Natural killer cell (primary cell): ENCODE measurements around the gene EYA4. TPM values are rescaled to one million over a fixed set of nuclear protein-coding genes. Genes with fewer than 3 reads are reported as not detected.

Experiments used
- ATAC-seq, 3 donors: fragments of 150-1000 bp in 2 of 3; fragments of 200-7000 bp in 1 of 3; cut with Tn5 transposase; 1 replicate in 1 of 3; 2 replicates in 2 of 3; pipeline ENCODE4 v1.10.0; 2021; ENCODE audit warnings: mild to moderate bottlenecking in 2 of 3, moderate library complexity in 2 of 3
- DNase-seq, 2 donors: peaks; one replicate each; pipeline versions ENCODE4 v3.0.0 to v3.0.0-alpha.2; 2013 to 2021; ENCODE audit warnings: mixed read lengths in 1 of 2
- H3K27ac ChIP-seq: one replicate; pipeline ENCODE4 v1.5.1; 2013; ENCODE audit warnings: mild to moderate bottlenecking, low read length
- H3K27me3 ChIP-seq: one replicate; pipeline ENCODE4 v1.6.1; 2013; ENCODE audit warnings: low read length; ENCODE audit not compliant: control insufficient read depth, insufficient read depth
- H3K36me3 ChIP-seq: one replicate; pipeline ENCODE4 v1.6.1; 2013; ENCODE audit warnings: low read length; ENCODE audit not compliant: control insufficient read depth, insufficient read depth
- H3K4me1 ChIP-seq: one replicate; pipeline ENCODE4 v1.6.1; 2013; ENCODE audit warnings: low read length; ENCODE audit not compliant: control insufficient read depth, insufficient read depth
- H3K4me3 ChIP-seq: one replicate; pipeline ENCODE4 v1.5.1; 2013; ENCODE audit warnings: low read length
- H3K9me3 ChIP-seq: one replicate; pipeline ENCODE4 v1.6.1; 2013; ENCODE audit warnings: low read length; ENCODE audit not compliant: control insufficient read depth, insufficient read depth
- H3K27ac Mint-ChIP-seq, 2 donors: one replicate each; pipeline ENCODE4 v1.8.0; 2022; ENCODE audit warnings: mild to moderate bottlenecking in 2 of 2, mixed read lengths in 2 of 2, moderate library complexity in 1 of 2
- H3K27me3 Mint-ChIP-seq, 2 donors: one replicate each; pipeline ENCODE4 v1.8.0; 2022; ENCODE audit warnings: low read depth in 2 of 2, mixed read lengths in 2 of 2
- H3K36me3 Mint-ChIP-seq: one replicate; pipeline ENCODE4 v1.8.0; 2022; ENCODE audit warnings: mixed read lengths
- H3K4me1 Mint-ChIP-seq, 2 donors: one replicate each; pipeline ENCODE4 v1.8.0; 2022; ENCODE audit warnings: mixed read lengths in 2 of 2
- H3K4me3 Mint-ChIP-seq: one replicate; pipeline ENCODE4 v1.8.0; 2022; ENCODE audit warnings: mild to moderate bottlenecking, moderate library complexity, mixed read lengths
- H3K9me3 Mint-ChIP-seq, 2 donors: one replicate each; pipeline ENCODE4 v1.8.0; 2022; ENCODE audit warnings: mixed read lengths in 2 of 2
- WGBS: methylation state at CpG from one replicate; pipeline ENCODE4 v1.1.7; 2013; ENCODE audit warnings: missing lambda C conversion rate; ENCODE audit not compliant: insufficient coverage; 5-methylcytosine and 5-hydroxymethylcytosine counted together
- intact Hi-C: fragments of 100-400 bp; cut with micrococcal nuclease; formaldehyde crosslinking; loops from one replicate; pipeline ENCODE4 v1.14.2; 2022
- total RNA-seq, 4 donors: library from RNA; stranded (reverse); fragments of 120-200 nt in 1 of 4; gene quantifications; one replicate each; pipeline versions ENCODE4 v1.2.3 to v1.2.4, GENCODE V29; 2013 to 2022
- TF ChIP-seq, protein P1 (sequence below): fragments of 200-600 bp; IDR thresholded peaks from one replicate; pipeline ENCODE4 v1.8.0; 2022; ENCODE audit warnings: antibody characterized with exemption

The EYA4 gene
- total RNA-seq, 3 donors from 2014 or later (not counting 1 experiment from before 2014, with no cell fraction given), result not detected

DNA sequence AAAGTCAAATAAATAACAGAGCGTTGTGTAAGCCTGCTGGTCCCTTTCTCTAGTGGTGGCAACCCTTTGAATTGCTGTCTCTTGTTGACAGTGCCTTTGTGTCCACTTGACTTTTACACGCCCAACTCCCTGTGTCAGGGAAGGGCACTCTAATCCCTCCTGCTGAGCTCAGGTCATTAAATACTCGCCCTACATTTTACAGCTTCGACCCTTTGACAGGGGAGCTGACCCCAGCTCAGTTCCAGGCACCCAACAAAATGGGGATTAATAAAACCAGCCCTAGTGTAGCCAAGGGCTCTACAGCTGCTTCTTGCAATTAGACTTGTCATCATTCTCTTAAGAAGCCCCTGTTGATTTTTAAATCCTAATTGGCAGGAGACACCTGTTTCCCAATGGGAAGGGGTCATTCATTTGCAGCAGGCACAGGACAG is 308.2 kb downstream of the EYA4 start:
- intact Hi-C loops, result no loop called here
- H3K36me3 Mint-ChIP-seq, result no peaks in the 10 kb centered on the region
- WGBS, result 66% methylated on average over 4 of the region's 4 CpGs

GRCh38 chr6:133550026-133550425 is 308.9 kb downstream of the EYA4 start:
- Mint-ChIP-seq H3K4me1 (no peaks in the 10 kb centered on the region), H3K27ac (no peak overlapping the region), H3K36me3 (no peaks in the 10 kb centered on the region), H3K9me3 (no peaks in the 10 kb centered on the region), H3K27me3 (peaks cover 0 to 4% of the 10 kb centered on the region in 2 donors), H3K4me3 (no peak overlapping the region)
- H3K27ac ChIP-seq, result no peak overlapping the region
- TF ChIP-seq, protein P1, sequence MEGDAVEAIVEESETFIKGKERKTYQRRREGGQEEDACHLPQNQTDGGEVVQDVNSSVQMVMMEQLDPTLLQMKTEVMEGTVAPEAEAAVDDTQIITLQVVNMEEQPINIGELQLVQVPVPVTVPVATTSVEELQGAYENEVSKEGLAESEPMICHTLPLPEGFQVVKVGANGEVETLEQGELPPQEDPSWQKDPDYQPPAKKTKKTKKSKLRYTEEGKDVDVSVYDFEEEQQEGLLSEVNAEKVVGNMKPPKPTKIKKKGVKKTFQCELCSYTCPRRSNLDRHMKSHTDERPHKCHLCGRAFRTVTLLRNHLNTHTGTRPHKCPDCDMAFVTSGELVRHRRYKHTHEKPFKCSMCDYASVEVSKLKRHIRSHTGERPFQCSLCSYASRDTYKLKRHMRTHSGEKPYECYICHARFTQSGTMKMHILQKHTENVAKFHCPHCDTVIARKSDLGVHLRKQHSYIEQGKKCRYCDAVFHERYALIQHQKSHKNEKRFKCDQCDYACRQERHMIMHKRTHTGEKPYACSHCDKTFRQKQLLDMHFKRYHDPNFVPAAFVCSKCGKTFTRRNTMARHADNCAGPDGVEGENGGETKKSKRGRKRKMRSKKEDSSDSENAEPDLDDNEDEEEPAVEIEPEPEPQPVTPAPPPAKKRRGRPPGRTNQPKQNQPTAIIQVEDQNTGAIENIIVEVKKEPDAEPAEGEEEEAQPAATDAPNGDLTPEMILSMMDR, result no peak
- ATAC-seq (no peak), DNase-seq (no peak)
- WGBS, result 72% methylated on average over 2 of the region's 2 CpGs
- intact Hi-C loops, result loop anchor here (5.0 kb wide), 1 partner anchor 1018 kb away; no protein-coding TSS in a partner anchor
- H3K4me3 ChIP-seq, result no peak overlapping the region
- H3K36me3 ChIP-seq, result no peaks in the 10 kb centered on the region
- H3K4me1 ChIP-seq, result no peaks in the 10 kb centered on the region
- H3K9me3 ChIP-seq, result no peaks in the 10 kb centered on the region
- H3K27me3 ChIP-seq, result no peaks in the 10 kb centered on the region

More for the DNA sequence above, 308.2 kb downstream of the EYA4 start:
- no peaks in the 10 kb centered on the region for H3K4me1 Mint-ChIP-seq
- Histone ChIP-seq H3K36me3 (no peaks in the 10 kb centered on the region), H3K4me3 (no peak overlapping the region), H3K4me1 (no peaks in the 10 kb centered on the region), H3K27ac (no peak overlapping the region), H3K9me3 (no peaks in the 10 kb centered on the region), H3K27me3 (no peaks in the 10 kb centered on the region)
- ATAC-seq (no peak), DNase-seq (no peak)
- no peak overlapping the region for H3K27ac Mint-ChIP-seq
- no peaks in the 10 kb centered on the region for H3K9me3 Mint-ChIP-seq
- TF ChIP-seq, protein P1, result no peak
- H3K27me3 Mint-ChIP-seq, result peaks cover 0 to 4% of the 10 kb centered on the region in 2 donors
- no peak overlapping the region for H3K4me3 Mint-ChIP-seq

DNA sequence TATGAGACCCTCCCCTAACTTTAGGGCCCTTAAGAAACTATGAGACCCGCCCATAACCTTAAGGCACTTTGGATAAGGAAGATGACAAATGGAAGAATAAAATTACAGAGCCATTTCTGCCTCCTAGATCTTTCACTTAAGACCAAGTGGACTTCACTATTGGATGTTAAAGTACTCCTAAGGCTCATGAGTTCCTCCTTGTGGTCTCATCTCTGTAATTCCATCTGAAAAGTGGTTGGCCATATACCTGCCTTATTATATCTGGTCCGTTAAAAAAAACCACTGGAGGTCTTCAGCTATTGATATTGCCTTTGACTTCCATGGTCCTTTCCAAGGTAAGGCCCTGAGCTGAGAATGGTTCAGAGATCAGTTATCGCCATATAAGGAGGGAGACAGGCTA is 310.3 kb downstream of the EYA4 start:
- H3K36me3 ChIP-seq, result no peaks in the 10 kb centered on the region
- no peaks in the 10 kb centered on the region for H3K27me3 ChIP-seq
- H3K27me3 Mint-ChIP-seq, result peaks cover 0 to 4% of the 10 kb centered on the region in 2 donors
- no peak overlapping the region for H3K27ac ChIP-seq
- no peaks in the 10 kb centered on the region for H3K9me3 Mint-ChIP-seq
- no peak overlapping the region for H3K27ac Mint-ChIP-seq
- no peaks in the 10 kb centered on the region for H3K9me3 ChIP-seq
- TF ChIP-seq, protein P1, result no peak
- H3K4me1 Mint-ChIP-seq, result no peaks in the 10 kb centered on the region
- H3K36me3 Mint-ChIP-seq, result no peaks in the 10 kb centered on the region
- H3K4me3 ChIP-seq, result no peak overlapping the region
- intact Hi-C loops, result loop anchor here (5.0 kb wide), 1 partner anchor 1019 kb away; no protein-coding TSS in a partner anchor
- no peak for ATAC-seq
- WGBS, result 74% methylated on average over 2 of the region's 3 CpGs
- H3K4me1 ChIP-seq, result no peaks in the 10 kb centered on the region
- no peak for DNase-seq
- H3K4me3 Mint-ChIP-seq, result no peak overlapping the region

- no peaks in the 10 kb centered on the region for H3K9me3 Mint-ChIP-seq
- no peak overlapping the region for H3K27ac Mint-ChIP-seq
- intact Hi-C loops, result loop anchor here (5.0 kb wide), 1 partner anchor 1020 kb away; no protein-coding TSS in a partner anchor
- H3K4me1 ChIP-seq, result no peaks in the 10 kb centered on the region
- H3K36me3 ChIP-seq, result no peaks in the 10 kb centered on the region
- no peak overlapping the region for H3K4me3 Mint-ChIP-seq
- H3K27me3 Mint-ChIP-seq, result peaks cover 0 to 4% of the 10 kb centered on the region in 2 donors
- WGBS, result 78% methylated on average over 6 of the region's 6 CpGs
- TF ChIP-seq, protein P1, result no peak
- no peaks in the 10 kb centered on the region for H3K9me3 ChIP-seq
- ATAC-seq, result no peak
- H3K36me3 Mint-ChIP-seq, result no peaks in the 10 kb centered on the region
- H3K27me3 ChIP-seq, result no peaks in the 10 kb centered on the region
- no peak overlapping the region for H3K4me3 ChIP-seq
- H3K4me1 Mint-ChIP-seq, result no peaks in the 10 kb centered on the region
- H3K27ac ChIP-seq, result no peak overlapping the region
- no peak for DNase-seq
Measured at GRCh38 chr6:133551847-133552341, 310.7 kb downstream of the EYA4 start.
